C4-2B (cell line): ENCODE results near the gene PPP4R4.

Source experiments
- H3K27ac ChIP-seq: fragments of 450-650 bp; 2 replicates; pipeline ENCODE4 v1.5.1; 2017
- ZFX ChIP-seq: fragments of 450-650 bp; IDR thresholded peaks from 2 replicates; pipeline ENCODE4 v1.6.1; 2017
- TF ChIP-seq, protein P1 (sequence below): fragments of 450-650 bp; conservative IDR thresholded peaks from 2 replicates; pipeline ENCODE4 v1.5.1; 2017; ENCODE audit warnings: mild to moderate bottlenecking

Gene PPP4R4

GRCh38 chr14:94321421-94322271, 147.5 kb downstream of the PPP4R4 start:
- TF ChIP-seq, protein P1, sequence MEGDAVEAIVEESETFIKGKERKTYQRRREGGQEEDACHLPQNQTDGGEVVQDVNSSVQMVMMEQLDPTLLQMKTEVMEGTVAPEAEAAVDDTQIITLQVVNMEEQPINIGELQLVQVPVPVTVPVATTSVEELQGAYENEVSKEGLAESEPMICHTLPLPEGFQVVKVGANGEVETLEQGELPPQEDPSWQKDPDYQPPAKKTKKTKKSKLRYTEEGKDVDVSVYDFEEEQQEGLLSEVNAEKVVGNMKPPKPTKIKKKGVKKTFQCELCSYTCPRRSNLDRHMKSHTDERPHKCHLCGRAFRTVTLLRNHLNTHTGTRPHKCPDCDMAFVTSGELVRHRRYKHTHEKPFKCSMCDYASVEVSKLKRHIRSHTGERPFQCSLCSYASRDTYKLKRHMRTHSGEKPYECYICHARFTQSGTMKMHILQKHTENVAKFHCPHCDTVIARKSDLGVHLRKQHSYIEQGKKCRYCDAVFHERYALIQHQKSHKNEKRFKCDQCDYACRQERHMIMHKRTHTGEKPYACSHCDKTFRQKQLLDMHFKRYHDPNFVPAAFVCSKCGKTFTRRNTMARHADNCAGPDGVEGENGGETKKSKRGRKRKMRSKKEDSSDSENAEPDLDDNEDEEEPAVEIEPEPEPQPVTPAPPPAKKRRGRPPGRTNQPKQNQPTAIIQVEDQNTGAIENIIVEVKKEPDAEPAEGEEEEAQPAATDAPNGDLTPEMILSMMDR: no peak
- TF ChIP-seq ZFX: no peak
- no peak overlapping the region for H3K27ac ChIP-seq

DNA sequence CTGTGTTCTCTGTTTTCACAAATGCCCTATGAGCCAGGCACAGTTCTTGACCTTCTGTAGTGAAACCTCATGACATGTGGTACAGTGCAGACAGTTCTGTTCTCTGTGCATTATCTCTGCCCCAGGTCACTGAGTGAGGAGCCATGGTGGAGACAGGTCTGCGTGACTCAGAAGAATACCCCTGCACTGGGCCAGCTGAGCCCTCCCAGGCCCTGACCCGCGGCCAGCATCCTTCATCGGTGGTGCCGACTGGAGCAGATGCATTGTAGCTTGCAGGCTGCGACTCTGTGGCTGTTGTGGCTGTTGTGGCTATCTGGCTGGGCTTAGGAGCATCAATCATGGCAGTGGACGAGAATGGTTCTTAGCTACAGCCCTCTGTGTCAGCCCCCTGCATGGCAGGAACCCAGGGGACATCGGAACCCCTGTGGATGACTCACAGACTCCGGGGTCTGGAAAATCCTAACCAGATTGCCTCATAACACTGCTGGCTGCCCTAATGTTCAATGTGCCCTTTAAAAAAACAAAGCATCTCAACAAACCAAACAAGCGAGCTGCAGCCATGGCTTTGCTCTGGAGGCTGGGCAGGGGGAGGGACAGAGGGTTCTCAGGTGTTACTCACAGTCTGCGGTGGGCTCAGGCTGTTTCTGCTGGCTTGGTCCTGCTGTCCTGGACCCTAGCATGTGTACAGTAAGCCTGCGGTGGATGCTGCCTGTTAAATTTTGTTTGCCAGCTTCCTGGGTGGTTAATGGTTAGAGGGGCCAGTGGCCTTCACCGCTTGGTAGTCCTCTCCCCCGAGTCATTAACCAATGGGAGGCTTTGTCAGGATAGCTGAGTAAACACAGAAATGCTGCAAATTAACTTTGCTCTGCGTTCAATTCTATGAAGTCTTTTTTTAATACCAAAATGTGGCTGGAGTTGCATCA, 148.8 kb downstream of the PPP4R4 start, which contains the start of gene SERPINA6:
Gene SERPINA6, minus strand, starts transcription at position 689 of the 923 bp plus-strand sequence. CDS start 8,688 bp downstream, outside the sequence.
- TF ChIP-seq, protein P1: no peak
- TF ChIP-seq ZFX: no peak
- H3K27ac ChIP-seq: no peak within 1 kb of the TSS

GRCh38 chr14:94328196-94328595, 154.1 kb downstream of the PPP4R4 start:
- no peak for TF ChIP-seq ZFX
- TF ChIP-seq, protein P1: no peak
- H3K27ac ChIP-seq: no peak overlapping the region
